ENCODE data around the gene MICAL2.

DNA sequence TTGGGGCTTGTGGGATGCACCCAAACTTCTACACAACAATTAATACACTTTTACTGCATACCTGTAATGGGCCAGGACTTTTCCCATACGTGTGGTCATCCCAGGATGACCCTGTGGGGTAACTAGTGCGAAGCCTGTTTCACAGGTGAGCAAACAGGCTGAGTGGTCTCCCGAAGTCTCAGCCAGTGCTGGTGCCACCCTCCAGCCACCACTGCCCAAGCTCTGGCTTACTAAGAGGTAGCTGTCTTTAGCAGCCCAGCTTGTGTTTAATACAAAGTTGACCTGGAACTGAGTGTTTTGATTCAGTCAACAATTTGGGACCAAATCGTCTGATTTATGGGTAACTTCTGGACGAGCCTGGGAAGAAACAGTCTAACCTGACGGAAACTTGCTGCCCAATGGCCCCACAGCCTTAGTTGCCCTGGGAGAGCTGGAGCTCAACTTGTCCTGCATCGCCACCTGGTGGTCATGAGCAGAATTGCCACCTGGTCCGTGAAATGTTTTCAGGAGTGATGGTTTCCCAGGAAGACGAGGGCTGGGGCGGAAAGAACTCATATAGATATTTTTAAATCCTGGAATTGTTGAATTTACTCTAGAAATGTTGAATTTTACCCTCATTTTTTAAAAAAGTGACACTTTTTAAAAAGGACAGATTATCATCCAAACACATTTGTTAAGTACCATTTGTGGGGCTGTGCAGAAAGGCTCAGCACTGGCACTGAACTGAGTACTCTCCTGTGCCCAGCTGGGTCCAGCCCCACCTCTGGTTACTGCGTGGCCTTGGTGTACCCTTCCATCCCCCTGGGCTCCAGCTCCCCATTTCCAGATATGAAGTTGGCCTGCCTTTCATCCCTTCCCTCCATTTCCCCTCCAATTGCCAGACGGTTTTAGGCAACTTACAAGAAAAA, 171.4 kb downstream of the MICAL2 start:
- no peak for TF ChIP-seq POLR2A (IDR thresholded peaks at IDR 0.05)
- TF ChIP-seq, protein P1, sequence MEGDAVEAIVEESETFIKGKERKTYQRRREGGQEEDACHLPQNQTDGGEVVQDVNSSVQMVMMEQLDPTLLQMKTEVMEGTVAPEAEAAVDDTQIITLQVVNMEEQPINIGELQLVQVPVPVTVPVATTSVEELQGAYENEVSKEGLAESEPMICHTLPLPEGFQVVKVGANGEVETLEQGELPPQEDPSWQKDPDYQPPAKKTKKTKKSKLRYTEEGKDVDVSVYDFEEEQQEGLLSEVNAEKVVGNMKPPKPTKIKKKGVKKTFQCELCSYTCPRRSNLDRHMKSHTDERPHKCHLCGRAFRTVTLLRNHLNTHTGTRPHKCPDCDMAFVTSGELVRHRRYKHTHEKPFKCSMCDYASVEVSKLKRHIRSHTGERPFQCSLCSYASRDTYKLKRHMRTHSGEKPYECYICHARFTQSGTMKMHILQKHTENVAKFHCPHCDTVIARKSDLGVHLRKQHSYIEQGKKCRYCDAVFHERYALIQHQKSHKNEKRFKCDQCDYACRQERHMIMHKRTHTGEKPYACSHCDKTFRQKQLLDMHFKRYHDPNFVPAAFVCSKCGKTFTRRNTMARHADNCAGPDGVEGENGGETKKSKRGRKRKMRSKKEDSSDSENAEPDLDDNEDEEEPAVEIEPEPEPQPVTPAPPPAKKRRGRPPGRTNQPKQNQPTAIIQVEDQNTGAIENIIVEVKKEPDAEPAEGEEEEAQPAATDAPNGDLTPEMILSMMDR (IDR thresholded peaks at IDR 0.05 in 4 of 5, conservative IDR thresholded peaks at IDR 0.05 in 1 of 5), result peak; percentile 95 to 97 (median 97)

All from gastrocnemius medialis (tissue), 4 donors.